LNCaP clone FGC (cell line): ENCODE data around the gene POU2AF1.

Experiments used
- DNase-seq: peaks from one replicate; pipeline ENCODE4 v3.0.0-alpha.2; 2011; ENCODE audit warnings: low read depth
- H3K4me3 ChIP-seq: 2 replicates; pipeline ENCODE4 v1.5.1; 2011; ENCODE audit warnings: mild to moderate bottlenecking, low read depth, low read length, control low read depth
- CTCF ChIP-seq: IDR thresholded peaks from 2 replicates; pipeline ENCODE4 v1.5.1; 2012; ENCODE audit warnings: mild to moderate bottlenecking; ENCODE audit not compliant: control insufficient read depth, insufficient read depth; ENCODE audit errors: extremely low read depth

The POU2AF1 gene

GRCh38 chr11:111379602-111380136 is 594 bp upstream of the POU2AF1 start:
- no peak for TF ChIP-seq CTCF
- DNase-seq: no peak
- H3K4me3 ChIP-seq: no peak overlapping the region

GRCh38 chr11:111378185-111378860 is 752 bp downstream of the POU2AF1 start:
- no peak for DNase-seq
- H3K4me3 ChIP-seq: no peak overlapping the region
- TF ChIP-seq CTCF: no peak

- no peak overlapping the region for H3K4me3 ChIP-seq
- no peak for TF ChIP-seq CTCF
- DNase-seq: no peak
Observed at GRCh38 chr11:111376181-111376871, 2.7 kb downstream of the POU2AF1 start.

- DNase-seq: no peak
- no peak for TF ChIP-seq CTCF
- H3K4me3 ChIP-seq: no peak overlapping the region
Observed at GRCh38 chr11:111373590-111373989, 5.5 kb downstream of the POU2AF1 start.

GRCh38 chr11:111372538-111372937 is 6.5 kb downstream of the POU2AF1 start:
- no peak overlapping the region for H3K4me3 ChIP-seq
- no peak for TF ChIP-seq CTCF
- DNase-seq: no peak

- H3K4me3 ChIP-seq: no peak overlapping the region
- no peak for DNase-seq
- TF ChIP-seq CTCF: no peak
Observed at GRCh38 chr11:111370902-111371578, 8.0 kb downstream of the POU2AF1 start.
